GM12872 (cell line): ENCODE data around the gene RORC.
A peak's percentile ranks its signal among the peaks of the same experiment; 100 is the strongest.

Source experiments
- CTCF ChIP-seq: IDR thresholded peaks from 3 replicates; pipeline ENCODE4 v1.5.1; 2011; ENCODE audit warnings: low read depth, mild to moderate bottlenecking, low read length, moderate library complexity; ENCODE audit not compliant: insufficient read depth

RORC gene

GRCh38 chr1:151801310-151801820, 30.2 kb downstream of the RORC start:
- no peak for TF ChIP-seq CTCF

GRCh38 chr1:151800830-151801229, 30.8 kb downstream of the RORC start:
- no peak for TF ChIP-seq CTCF

GRCh38 chr1:151799179-151800022, 32.2 kb downstream of the RORC start:
- no peak for TF ChIP-seq CTCF

GRCh38 chr1:151798571-151798970, 33.0 kb downstream of the RORC start:
- TF ChIP-seq CTCF, result no peak

- no peak for TF ChIP-seq CTCF
These were observed 40.5 kb downstream of the RORC start for GRCh38 chr1:151790940-151791651.

GRCh38 chr1:151790071-151790939, 41.3 kb downstream of the RORC start, which contains the start of gene TDRKH:
Gene TDRKH (minus strand): TSS chr1:151790500. CDS start chr1:151783022, 7,478 bp downstream.
- TF ChIP-seq CTCF, result peak; percentile 28; the same call in 1 of the 3 replicates
